ENCODE data around the gene F2RL1.
"Not testable (repeated sequence)": the region's sequence is repeated elsewhere in the genome, so short reads cannot be mapped to it uniquely, and the experiment has no call there.

The F2RL1 gene

GRCh38 chr5:76807296-76807695 lies 11.5 kb upstream of the F2RL1 start:
- peak; percentile 91 for DNase-seq (ENCODE audit: low read depth)

DNA sequence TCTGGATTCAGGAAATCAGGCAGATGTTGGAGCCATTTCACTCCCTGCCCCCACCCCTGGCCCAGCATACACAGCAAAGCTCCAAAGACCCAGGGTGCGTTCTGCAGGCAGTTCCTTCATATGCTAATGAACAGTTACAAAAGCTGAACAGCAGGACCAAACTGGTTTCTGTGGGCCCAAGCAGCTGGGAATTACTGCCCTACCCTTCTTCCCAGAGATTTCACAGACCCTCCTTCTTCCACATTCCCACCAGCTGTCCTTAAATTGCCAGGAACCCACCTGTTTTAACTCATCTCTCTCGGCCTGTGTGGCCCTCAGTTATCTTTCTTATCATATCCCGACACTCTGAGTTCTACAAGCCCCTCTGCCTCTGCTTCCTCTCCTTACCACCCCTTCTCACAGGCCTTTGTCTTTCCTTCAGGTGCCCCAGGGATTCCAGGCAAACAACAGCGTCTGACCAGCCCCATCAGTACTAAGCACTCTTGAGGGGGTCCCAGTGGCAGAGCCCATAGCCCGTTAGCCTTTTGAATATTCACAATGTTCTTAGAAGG lies 10.6 kb upstream of the F2RL1 start:
- no peak for DNase-seq (ENCODE audit: low read depth)

GRCh38 chr5:76809141-76809540 lies 9.7 kb upstream of the F2RL1 start:
- DNase-seq (ENCODE audit: low read depth) = no peak

DNA sequence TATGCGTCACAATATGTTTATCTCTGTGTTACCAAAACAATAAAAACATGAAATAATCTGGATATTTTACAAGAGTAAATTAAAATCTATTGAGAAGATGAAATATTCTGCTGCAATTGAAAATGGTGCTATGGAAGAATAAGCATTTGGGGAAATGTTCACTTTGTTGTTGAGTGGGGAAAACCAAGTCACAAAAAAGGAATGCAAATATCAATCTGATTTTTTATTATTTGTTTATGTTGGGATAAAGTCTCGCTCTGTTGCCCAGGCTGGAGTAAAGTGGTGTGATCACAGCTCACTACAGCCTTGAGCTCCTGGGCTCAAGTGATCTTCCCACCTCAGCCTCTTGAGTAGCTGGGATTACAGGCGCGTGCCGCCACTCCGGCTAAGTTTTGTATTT lies 8.6 kb upstream of the F2RL1 start:
- no peak for DNase-seq (ENCODE audit: low read depth)

GRCh38 chr5:76811214-76811613 lies 7.6 kb upstream of the F2RL1 start:
- DNase-seq (ENCODE audit: low read depth) = peak; percentile 35

GRCh38 chr5:76812209-76812608 lies 6.6 kb upstream of the F2RL1 start:
- not testable (repeated sequence) for DNase-seq (ENCODE audit: low read depth)

GRCh38 chr5:76813982-76814562 lies 4.8 kb upstream of the F2RL1 start:
- DNase-seq (ENCODE audit: low read depth) = peak; percentile 88

GRCh38 chr5:76816110-76816831 lies 2.6 kb upstream of the F2RL1 start:
- DNase-seq (ENCODE audit: low read depth) = no peak

- no peak for DNase-seq (ENCODE audit: low read depth)
Measured at GRCh38 chr5:76819851-76820525, 1.2 kb downstream of the F2RL1 start.

DNA sequence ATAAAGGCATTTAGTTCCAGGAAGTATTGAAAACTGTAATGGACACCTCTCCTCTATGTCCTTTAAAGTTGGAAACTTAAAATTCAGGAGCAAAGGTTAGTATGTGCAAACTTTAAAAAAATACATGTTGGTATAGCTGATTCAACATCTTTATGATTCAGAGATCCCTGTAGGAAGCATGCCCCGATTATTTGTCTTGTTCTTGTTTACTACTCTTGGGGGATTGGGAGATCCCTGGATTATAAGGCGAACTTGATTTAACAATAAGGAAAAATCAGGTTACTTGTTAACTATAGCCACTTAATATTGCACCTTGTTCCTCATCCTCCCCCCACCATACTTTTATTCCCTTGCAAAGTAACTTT lies 1.7 kb downstream of the F2RL1 start:
- no peak for DNase-seq (ENCODE audit: low read depth)

DNA sequence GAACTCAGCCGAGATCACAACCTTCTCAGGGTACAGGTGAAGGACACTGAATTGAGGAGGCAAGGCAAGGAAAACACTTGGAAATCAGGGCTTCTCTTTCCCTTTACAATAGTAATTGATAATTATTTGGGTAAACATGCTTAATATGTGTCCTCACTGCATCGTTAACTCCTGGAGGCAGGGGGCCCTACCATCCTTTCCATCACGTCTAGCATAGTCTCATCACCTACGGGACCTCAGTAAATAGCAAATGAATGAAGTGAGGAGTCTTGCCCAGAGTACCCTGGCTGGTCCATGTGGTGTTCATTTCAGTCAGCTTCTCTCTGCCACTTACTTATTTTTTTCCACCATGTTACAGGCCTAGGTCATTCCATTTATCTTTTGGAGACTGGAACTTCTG lies 2.3 kb downstream of the F2RL1 start:
- DNase-seq (ENCODE audit: low read depth) = no peak

DNA sequence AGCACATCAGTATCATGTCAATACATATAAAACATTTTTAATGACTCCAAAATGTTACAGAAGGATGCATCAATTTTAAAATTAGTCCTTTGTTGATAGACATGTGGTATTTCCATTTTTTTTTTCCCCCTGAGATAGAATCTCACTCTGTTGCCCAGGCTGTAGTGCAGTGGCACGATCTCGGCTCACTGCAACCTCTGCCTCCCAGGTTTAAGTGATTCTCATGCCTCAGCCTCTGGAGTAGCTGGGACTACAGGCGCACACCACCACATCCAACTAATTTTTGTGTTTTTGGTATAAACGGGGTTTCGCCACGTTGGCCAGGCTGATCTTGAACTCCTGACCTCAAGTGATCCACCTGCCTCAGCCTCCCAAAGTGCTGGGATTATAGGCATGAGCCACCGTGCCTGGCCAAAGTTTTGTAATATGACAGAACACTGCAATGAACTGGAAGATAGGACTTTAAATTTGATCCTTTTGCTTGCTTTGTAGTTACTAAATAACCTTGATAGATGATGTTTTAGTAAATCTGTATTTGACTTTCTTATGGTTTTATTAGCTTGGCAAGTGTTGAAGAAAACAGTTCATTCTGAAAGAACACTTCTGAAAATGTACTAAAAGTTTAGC lies 3.4 kb downstream of the F2RL1 start:
- DNase-seq (ENCODE audit: low read depth) = not testable (repeated sequence)

GRCh38 chr5:76826416-76826815 lies 7.6 kb downstream of the F2RL1 start:
- not testable (repeated sequence) for DNase-seq (ENCODE audit: low read depth)

GRCh38 chr5:76831110-76831452 lies 12.3 kb downstream of the F2RL1 start:
- DNase-seq (ENCODE audit: low read depth) = peak; percentile 69

- peak; percentile 29 for DNase-seq (ENCODE audit: low read depth)
Measured at GRCh38 chr5:76836181-76836580, 17.4 kb downstream of the F2RL1 start.

GRCh38 chr5:76836585-76836984 lies 17.8 kb downstream of the F2RL1 start:
- no peak for DNase-seq (ENCODE audit: low read depth)

GRCh38 chr5:76838481-76839261 lies 19.8 kb downstream of the F2RL1 start:
- peak; percentile 60 for DNase-seq (ENCODE audit: low read depth)

- no peak for DNase-seq (ENCODE audit: low read depth)
Measured at GRCh38 chr5:76841361-76841760, 22.5 kb downstream of the F2RL1 start.

GRCh38 chr5:76845890-76846289 lies 27.1 kb downstream of the F2RL1 start:
- DNase-seq (ENCODE audit: low read depth) = no peak

GRCh38 chr5:76849419-76850291 lies 30.8 kb downstream of the F2RL1 start, which contains the start of gene S100Z:
Gene S100Z (plus strand): TSS chr5:76850014. CDS start chr5:76875360, 25,346 bp downstream.
- peak; percentile 58 for DNase-seq (ENCODE audit: low read depth)

Measured in amniotic epithelial cell (primary cell).